Activated T-cell treated with anti-CD3 and anti-CD28 coated beads, Interleukin-2, amount 50 U/mL, for 4 hours (primary cell): ENCODE results near the gene GRID1. TPM values are rescaled to one million over a fixed set of nuclear protein-coding genes. Genes with fewer than 3 reads are reported as not detected.

Source experiments
- ATAC-seq, 2 donors: fragments of 200-7000 bp; cut with Tn5 transposase; one replicate each; pipeline ENCODE4 v1.10.0; 2021
- DNase-seq: peaks from one replicate; pipeline ENCODE4 v3.0.0-alpha.2; 2020
- H3K27me3 Mint-ChIP-seq: one replicate; pipeline ENCODE4 v1.8.0; 2021; ENCODE audit warnings: low read depth, mixed read lengths
- H3K36me3 Mint-ChIP-seq: one replicate; pipeline ENCODE4 v1.8.0; 2022; ENCODE audit warnings: mixed read lengths; ENCODE audit not compliant: insufficient read depth
- H3K4me1 Mint-ChIP-seq: one replicate; pipeline ENCODE4 v1.8.0; 2021; ENCODE audit warnings: low read depth, mixed read lengths
- H3K4me3 Mint-ChIP-seq: one replicate; pipeline ENCODE4 v1.8.0; 2021; ENCODE audit warnings: mild to moderate bottlenecking, moderate library complexity, mixed read lengths
- H3K9me3 Mint-ChIP-seq: one replicate; pipeline ENCODE4 v1.8.0; 2021; ENCODE audit warnings: mixed read lengths
- total RNA-seq, 3 donors: library from RNA; stranded (reverse); gene quantifications; one replicate each; pipeline ENCODE4 v1.2.1, GENCODE V29; 2021

The GRID1 gene
- total RNA-seq, 3 donors from 2014 or later: not detected

GRCh38 chr10:86172301-86172700 is 194.3 kb downstream of the GRID1 start:
- no peaks in the 10 kb centered on the region for H3K4me1 Mint-ChIP-seq
- H3K9me3 Mint-ChIP-seq: no peaks in the 10 kb centered on the region

GRCh38 chr10:86170255-86171108 is 196.1 kb downstream of the GRID1 start:
- no peak for ATAC-seq
- no peak for DNase-seq
- Mint-ChIP-seq H3K36me3 (no peaks in the 10 kb centered on the region), H3K4me1 (no peaks in the 10 kb centered on the region), H3K4me3 (no peak overlapping the region), H3K9me3 (no peaks in the 10 kb centered on the region), H3K27me3 (peaks cover 4% of the 10 kb centered on the region)

More at GRCh38 chr10:86172301-86172700, 194.3 kb downstream of the GRID1 start:
- DNase-seq (no peak), ATAC-seq (no peak)
- Mint-ChIP-seq H3K36me3 (no peaks in the 10 kb centered on the region), H3K4me3 (no peak overlapping the region), H3K27me3 (peaks cover 4% of the 10 kb centered on the region)

- no peaks in the 10 kb centered on the region for H3K9me3 Mint-ChIP-seq
- no peaks in the 10 kb centered on the region for H3K36me3 Mint-ChIP-seq
- DNase-seq: no peak
- ATAC-seq: no peak
- H3K4me3 Mint-ChIP-seq: no peak overlapping the region
- H3K27me3 Mint-ChIP-seq: peaks cover 4% of the 10 kb centered on the region
- H3K4me1 Mint-ChIP-seq: no peaks in the 10 kb centered on the region
Observed at GRCh38 chr10:86169506-86170254, 196.9 kb downstream of the GRID1 start.

- Mint-ChIP-seq H3K9me3 (no peaks in the 10 kb centered on the region), H3K4me3 (no peak overlapping the region), H3K36me3 (no peaks in the 10 kb centered on the region), H3K27me3 (peaks cover 4% of the 10 kb centered on the region), H3K4me1 (no peaks in the 10 kb centered on the region)
- no peak for ATAC-seq
- no peak for DNase-seq
Observed at GRCh38 chr10:86169066-86169465, 197.5 kb downstream of the GRID1 start.

GRCh38 chr10:86168256-86168655 is 198.3 kb downstream of the GRID1 start:
- DNase-seq: no peak
- H3K36me3 Mint-ChIP-seq: no peaks in the 10 kb centered on the region
- no peak overlapping the region for H3K4me3 Mint-ChIP-seq
- peaks cover 2% of the 10 kb centered on the region for H3K27me3 Mint-ChIP-seq
- ATAC-seq: no peak
- no peaks in the 10 kb centered on the region for H3K4me1 Mint-ChIP-seq
- no peaks in the 10 kb centered on the region for H3K9me3 Mint-ChIP-seq

- Mint-ChIP-seq H3K9me3 (no peaks in the 10 kb centered on the region), H3K27me3 (peaks cover 2% of the 10 kb centered on the region)
Observed at GRCh38 chr10:86167762-86168128, 198.8 kb downstream of the GRID1 start.

DNA sequence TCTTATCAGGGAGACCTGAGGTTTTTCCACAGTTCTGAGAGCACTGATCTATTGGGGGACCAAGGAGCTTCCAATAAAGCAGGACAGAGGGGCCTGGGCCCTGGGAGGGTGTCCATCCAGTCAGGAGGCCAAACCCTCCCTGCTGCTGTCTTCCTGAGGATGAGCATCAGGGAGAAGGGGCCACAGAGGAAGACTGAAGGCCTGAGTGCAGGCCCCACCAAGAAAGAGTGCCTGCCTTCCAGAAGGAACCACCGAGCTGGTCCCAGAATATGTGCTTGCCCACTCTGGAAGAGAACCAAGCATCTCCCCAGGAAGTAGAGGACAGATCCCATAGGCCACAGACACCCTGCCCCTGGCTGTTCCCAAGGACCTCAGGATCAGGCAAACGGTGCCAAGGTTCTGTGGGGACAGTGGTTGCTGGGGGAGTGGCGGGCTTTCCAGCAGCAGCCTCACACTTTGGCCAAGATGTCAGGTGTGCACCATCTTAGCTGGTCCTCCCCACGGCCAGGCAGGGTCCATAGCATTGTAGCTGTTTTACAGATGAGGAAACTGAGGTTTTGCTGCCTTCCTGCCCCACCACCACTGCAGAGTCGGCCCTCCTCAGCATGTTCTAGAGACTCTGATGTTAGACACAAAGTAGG is 199.4 kb downstream of the GRID1 start:
- DNase-seq (no peak), ATAC-seq (no peak)
- no peaks in the 10 kb centered on the region for H3K9me3 Mint-ChIP-seq
- H3K4me3 Mint-ChIP-seq: no peak overlapping the region
- no peaks in the 10 kb centered on the region for H3K36me3 Mint-ChIP-seq
- H3K27me3 Mint-ChIP-seq: peaks cover 2% of the 10 kb centered on the region
- no peaks in the 10 kb centered on the region for H3K4me1 Mint-ChIP-seq

More at GRCh38 chr10:86167762-86168128, 198.8 kb downstream of the GRID1 start:
- no peaks in the 10 kb centered on the region for H3K36me3 Mint-ChIP-seq
- H3K4me1 Mint-ChIP-seq: no peaks in the 10 kb centered on the region
- no peak overlapping the region for H3K4me3 Mint-ChIP-seq
- ATAC-seq (no peak), DNase-seq (no peak)

DNA sequence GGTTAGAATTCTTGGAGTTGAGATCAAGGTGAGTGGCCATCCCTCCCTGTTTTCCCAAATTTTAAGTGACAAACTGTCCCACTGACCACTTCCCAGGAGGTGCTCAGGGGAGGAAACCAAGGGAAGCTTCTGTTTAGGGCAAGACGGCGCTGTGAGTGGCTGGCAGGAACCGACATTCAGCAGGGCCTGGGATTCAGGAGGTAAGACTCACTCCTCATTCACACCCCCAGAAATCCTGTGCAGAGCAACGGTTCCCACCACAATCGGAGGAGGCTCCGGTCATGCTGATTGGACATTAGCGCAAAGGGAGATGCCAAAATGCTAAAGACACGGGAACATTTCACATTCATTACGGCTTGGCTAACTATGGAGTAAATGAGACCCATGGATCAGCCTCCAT is 200.9 kb downstream of the GRID1 start:
- ATAC-seq (no peak), DNase-seq (no peak)
- H3K9me3 Mint-ChIP-seq: no peaks in the 10 kb centered on the region
- H3K36me3 Mint-ChIP-seq: no peaks in the 10 kb centered on the region
- no peak overlapping the region for H3K4me3 Mint-ChIP-seq
- no peaks in the 10 kb centered on the region for H3K4me1 Mint-ChIP-seq
- H3K27me3 Mint-ChIP-seq: no peaks in the 10 kb centered on the region

DNA sequence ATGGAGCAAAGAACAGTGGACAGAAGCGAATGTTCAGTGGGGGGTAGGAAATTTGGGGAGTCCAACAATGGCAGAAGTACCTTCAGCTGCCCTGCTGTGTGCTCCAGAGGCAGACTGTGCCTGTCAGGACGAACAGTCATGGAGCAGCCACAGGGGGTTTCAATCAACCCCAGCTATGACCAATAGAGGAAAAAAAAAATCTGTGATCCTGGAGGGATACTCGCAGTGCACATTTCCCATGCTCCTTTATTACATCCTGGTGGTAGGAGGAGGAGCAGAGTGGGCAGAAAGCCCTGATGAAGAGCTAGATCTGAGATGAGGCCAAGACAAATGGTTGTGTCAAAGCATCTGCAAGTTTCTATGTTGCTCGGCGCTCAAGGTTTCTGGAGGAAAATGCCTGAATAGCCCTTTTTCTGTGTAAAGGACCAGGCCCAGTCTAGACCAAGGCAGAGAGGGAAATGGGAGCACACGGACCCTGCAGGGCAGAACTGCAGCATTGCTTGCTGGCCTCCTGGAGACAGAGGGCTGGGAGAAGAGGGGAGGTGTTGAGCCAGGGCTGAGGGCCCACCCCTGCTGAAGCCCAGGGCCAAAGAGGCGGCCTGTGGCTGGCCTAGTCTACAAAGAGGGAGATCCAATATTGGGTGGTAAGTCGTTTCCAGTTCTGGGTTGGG is 201.5 kb downstream of the GRID1 start:
- no peaks in the 10 kb centered on the region for H3K36me3 Mint-ChIP-seq
- H3K27me3 Mint-ChIP-seq: no peaks in the 10 kb centered on the region
- H3K4me1 Mint-ChIP-seq: no peaks in the 10 kb centered on the region
- H3K9me3 Mint-ChIP-seq: no peaks in the 10 kb centered on the region
- H3K4me3 Mint-ChIP-seq: no peak overlapping the region
- DNase-seq (no peak), ATAC-seq (no peak)

- no peak for DNase-seq
- ATAC-seq: no peak
- H3K27me3 Mint-ChIP-seq: no peaks in the 10 kb centered on the region
Observed at GRCh38 chr10:86164174-86164774, 202.3 kb downstream of the GRID1 start.

DNA sequence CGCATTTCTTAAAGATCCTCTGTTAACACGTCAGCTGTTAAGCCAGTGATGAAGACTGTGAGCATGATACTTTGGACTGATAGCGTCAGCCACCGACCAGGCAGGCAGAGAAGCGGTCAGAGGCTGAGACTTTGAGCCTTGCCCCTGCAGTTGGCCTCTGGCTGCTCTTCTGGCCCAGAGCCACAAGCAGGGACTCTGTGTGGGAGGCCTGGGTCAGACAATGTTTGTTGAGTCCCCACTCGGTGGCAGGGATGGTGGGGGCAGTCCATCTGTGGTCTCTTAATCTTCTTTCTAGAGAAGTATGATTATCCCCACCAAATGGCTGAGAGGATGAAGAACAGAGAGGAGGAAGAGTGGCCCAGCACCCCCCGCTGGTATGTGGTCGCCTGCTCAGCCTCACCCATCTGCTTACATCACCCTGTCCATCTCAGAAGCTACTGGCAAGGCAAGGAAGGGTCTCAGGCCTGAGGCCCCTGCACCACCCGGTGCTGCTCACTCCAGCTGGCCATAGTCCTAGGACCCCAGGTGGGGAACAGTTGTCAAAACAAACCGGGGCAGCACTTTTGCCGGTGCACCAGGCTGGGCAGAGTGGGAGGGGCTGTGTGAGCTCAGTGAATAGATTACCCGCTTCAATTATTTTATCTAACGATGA is 202.9 kb downstream of the GRID1 start:
- Mint-ChIP-seq H3K4me1 (no peaks in the 10 kb centered on the region), H3K27me3 (no peaks in the 10 kb centered on the region), H3K36me3 (no peaks in the 10 kb centered on the region), H3K4me3 (no peak overlapping the region), H3K9me3 (no peaks in the 10 kb centered on the region)
- DNase-seq (no peak), ATAC-seq (no peak)

More at GRCh38 chr10:86164174-86164774, 202.3 kb downstream of the GRID1 start:
- H3K4me3 Mint-ChIP-seq: no peak overlapping the region
- H3K4me1 Mint-ChIP-seq: no peaks in the 10 kb centered on the region
- H3K36me3 Mint-ChIP-seq: no peaks in the 10 kb centered on the region
- H3K9me3 Mint-ChIP-seq: no peaks in the 10 kb centered on the region

- no peak overlapping the region for H3K4me3 Mint-ChIP-seq
- no peaks in the 10 kb centered on the region for H3K9me3 Mint-ChIP-seq
- H3K27me3 Mint-ChIP-seq: no peaks in the 10 kb centered on the region
- DNase-seq (no peak), ATAC-seq (no peak)
- no peaks in the 10 kb centered on the region for H3K4me1 Mint-ChIP-seq
- no peaks in the 10 kb centered on the region for H3K36me3 Mint-ChIP-seq
Observed at GRCh38 chr10:86162696-86163400, 203.7 kb downstream of the GRID1 start.

GRCh38 chr10:86162036-86162435 is 204.6 kb downstream of the GRID1 start:
- Mint-ChIP-seq H3K9me3 (no peaks in the 10 kb centered on the region), H3K27me3 (no peaks in the 10 kb centered on the region), H3K36me3 (no peaks in the 10 kb centered on the region), H3K4me3 (no peak overlapping the region), H3K4me1 (no peaks in the 10 kb centered on the region)
- no peak for ATAC-seq
- DNase-seq: no peak
